SK-N-SH treated with all-trans-retinoic acid at 6 μM for 48 hours (cell line): Measurements from ENCODE around the gene TCF12.

ENCODE experiments used
- ATAC-seq: fragments of 200-7000 bp; cut with Tn5 transposase; 3 replicates; pipeline ENCODE4 v1.9.1; 2020; ENCODE audit warnings: mild to moderate bottlenecking, moderate library complexity
- ARNTL ChIP-seq: fragments of 450-650 bp; formaldehyde crosslinking; IDR thresholded peaks from 2 replicates; pipeline ENCODE4 v1.5.0; 2020; ENCODE audit warnings: low read depth, mild to moderate bottlenecking, moderate library complexity, borderline replicate concordance
- BACH2 ChIP-seq: fragments of 250-450 bp; sonication (Bioruptor Pico); IDR thresholded peaks from 2 replicates; pipeline ENCODE4 v1.9.0; 2021; ENCODE audit warnings: mild to moderate bottlenecking, borderline replicate concordance
- CSDC2 ChIP-seq: fragments of 250-450 bp; sonication (Bioruptor Pico); IDR thresholded peaks from 2 replicates; pipeline ENCODE4 v1.5.0; 2020; ENCODE audit warnings: mild to moderate bottlenecking, moderate library complexity
- CSRNP3 ChIP-seq: fragments of 250-450 bp; sonication (Bioruptor Pico); IDR thresholded peaks from 2 replicates; pipeline ENCODE4 v1.5.1; 2021; ENCODE audit warnings: mild to moderate bottlenecking, moderate library complexity
- ESRRG ChIP-seq: fragments of 250-450 bp; sonication (Bioruptor Pico); IDR thresholded peaks from 2 replicates; pipeline ENCODE4 v1.6.1; 2021; ENCODE audit warnings: mild to moderate bottlenecking
- GLIS3 ChIP-seq: fragments of 250-450 bp; sonication (Bioruptor Pico); IDR thresholded peaks from 2 replicates; pipeline ENCODE4 v1.5.0; 2020; ENCODE audit warnings: mild to moderate bottlenecking, moderate library complexity
- OSR1 ChIP-seq: fragments of 250-450 bp; sonication (Bioruptor Pico); IDR thresholded peaks from 2 replicates; pipeline ENCODE4 v1.8.0; 2022; ENCODE audit warnings: moderate library complexity, mild to moderate bottlenecking, inconsistent platforms
- PATZ1 ChIP-seq: fragments of 250-450 bp; sonication (Bioruptor Pico); IDR thresholded peaks from 2 replicates; pipeline ENCODE4 v1.8.0; 2020; ENCODE audit warnings: mild to moderate bottlenecking, moderate library complexity, borderline replicate concordance
- PPARA ChIP-seq: fragments of 250-450 bp; sonication (Bioruptor Pico); IDR thresholded peaks from 2 replicates; pipeline ENCODE4 v1.5.0; 2020; ENCODE audit warnings: mild to moderate bottlenecking, borderline replicate concordance
- RARB ChIP-seq: fragments of 250-450 bp; sonication (Bioruptor Pico); IDR thresholded peaks from 2 replicates; pipeline ENCODE4 v1.8.0; 2021; ENCODE audit warnings: mild to moderate bottlenecking, moderate library complexity
- SNAI2 ChIP-seq: fragments of 250-450 bp; sonication (Bioruptor Pico); IDR thresholded peaks from 2 replicates; pipeline ENCODE4 v1.5.0; 2020; ENCODE audit warnings: mild to moderate bottlenecking, moderate library complexity
- TCF4 ChIP-seq: fragments of 250-450 bp; sonication (Bioruptor Pico); IDR thresholded peaks from 2 replicates; pipeline ENCODE4 v1.8.0; 2021; ENCODE audit warnings: mild to moderate bottlenecking, moderate library complexity, borderline replicate concordance
- TOX ChIP-seq: fragments of 250-450 bp; sonication (Bioruptor Pico); IDR thresholded peaks from 2 replicates; pipeline ENCODE4 v1.8.0; 2021; ENCODE audit warnings: mild to moderate bottlenecking, moderate library complexity, borderline replicate concordance
- ZFP3 ChIP-seq: fragments of 250-450 bp; sonication (Bioruptor Pico); IDR thresholded peaks from 2 replicates; pipeline ENCODE4 v1.5.0; 2020; ENCODE audit warnings: mild to moderate bottlenecking, moderate library complexity
- ZFP30 ChIP-seq: fragments of 450-650 bp; formaldehyde crosslinking; IDR thresholded peaks from 2 replicates; pipeline ENCODE4 v1.5.0; 2022; ENCODE audit warnings: mild to moderate bottlenecking, moderate library complexity
- ZNF565 ChIP-seq: fragments of 450-650 bp; formaldehyde crosslinking; conservative IDR thresholded peaks from 2 replicates; pipeline ENCODE4 v1.5.0; 2020; ENCODE audit warnings: low read depth, mild to moderate bottlenecking, moderate library complexity
- ZNF70 ChIP-seq: fragments of 450-650 bp; formaldehyde crosslinking; IDR thresholded peaks from 2 replicates; pipeline ENCODE4 v1.5.0; 2020; ENCODE audit warnings: mild to moderate bottlenecking, moderate library complexity
- ZNF8 ChIP-seq: fragments of 450-650 bp; formaldehyde crosslinking; IDR thresholded peaks from 2 replicates; pipeline ENCODE4 v1.5.0; 2020; ENCODE audit warnings: mild to moderate bottlenecking, moderate library complexity
- TF ChIP-seq, protein P1 (sequence below): fragments of 250-450 bp; sonication (Bioruptor Pico); IDR thresholded peaks from 2 replicates; pipeline ENCODE4 v1.8.0; 2021; ENCODE audit warnings: low read depth, mild to moderate bottlenecking, moderate library complexity, borderline replicate concordance
- TF ChIP-seq, protein P2 (sequence below): fragments of 250-450 bp; sonication (Bioruptor Pico); IDR thresholded peaks from 2 replicates; pipeline ENCODE4 v1.5.0; 2020; ENCODE audit warnings: mild to moderate bottlenecking, moderate library complexity

Gene TCF12

DNA sequence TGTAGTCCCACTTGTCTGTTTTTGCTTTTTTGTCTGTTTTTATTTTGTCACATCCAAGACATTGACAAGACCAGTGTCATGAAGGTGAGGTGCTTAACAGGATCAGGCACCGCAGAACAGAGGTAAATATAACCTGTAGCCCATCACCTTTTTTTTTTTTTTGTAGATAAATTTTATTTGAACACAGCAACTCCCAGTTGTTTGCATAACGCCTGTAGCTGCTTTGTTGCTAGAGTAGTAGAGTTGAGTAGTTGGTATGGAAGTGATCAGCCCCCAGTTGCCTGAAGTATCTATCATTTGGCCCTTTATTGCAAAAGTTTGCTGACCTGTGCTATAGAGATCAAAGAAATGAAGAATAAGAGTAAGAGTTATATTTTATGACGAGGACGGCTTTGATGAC lies 135.0 kb downstream of the TCF12 start:
- ATAC-seq: no peak
- TF ChIP-seq ESRRG (CRISPR knock-in tag) (no peak), ZFP30 (CRISPR knock-in tag) (no peak), ZNF565 (no peak), PATZ1 (CRISPR knock-in tag) (no peak), CSDC2 (CRISPR knock-in tag) (no peak), PPARA (no peak), CSRNP3 (CRISPR knock-in tag) (no peak), ARNTL (CRISPR knock-in tag) (no peak), TOX (CRISPR knock-in tag) (no peak), GLIS3 (no peak), BACH2 (CRISPR knock-in tag) (no peak), RARB (CRISPR knock-in tag) (no peak), TCF4 (CRISPR knock-in tag) (no peak), ZNF70 (CRISPR knock-in tag) (no peak), ZFP3 (CRISPR knock-in tag) (no peak), SNAI2 (CRISPR knock-in tag) (no peak)
- TF ChIP-seq, protein P1, sequence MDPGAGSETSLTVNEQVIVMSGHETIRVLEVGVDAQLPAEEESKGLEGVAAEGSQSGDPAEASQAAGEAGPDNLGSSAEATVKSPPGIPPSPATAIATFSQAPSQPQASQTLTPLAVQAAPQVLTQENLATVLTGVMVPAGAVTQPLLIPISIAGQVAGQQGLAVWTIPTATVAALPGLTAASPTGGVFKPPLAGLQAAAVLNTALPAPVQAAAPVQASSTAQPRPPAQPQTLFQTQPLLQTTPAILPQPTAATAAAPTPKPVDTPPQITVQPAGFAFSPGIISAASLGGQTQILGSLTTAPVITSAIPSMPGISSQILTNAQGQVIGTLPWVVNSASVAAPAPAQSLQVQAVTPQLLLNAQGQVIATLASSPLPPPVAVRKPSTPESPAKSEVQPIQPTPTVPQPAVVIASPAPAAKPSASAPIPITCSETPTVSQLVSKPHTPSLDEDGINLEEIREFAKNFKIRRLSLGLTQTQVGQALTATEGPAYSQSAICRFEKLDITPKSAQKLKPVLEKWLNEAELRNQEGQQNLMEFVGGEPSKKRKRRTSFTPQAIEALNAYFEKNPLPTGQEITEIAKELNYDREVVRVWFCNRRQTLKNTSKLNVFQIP (CRISPR knock-in tag): no peak
- TF ChIP-seq, protein P2, sequence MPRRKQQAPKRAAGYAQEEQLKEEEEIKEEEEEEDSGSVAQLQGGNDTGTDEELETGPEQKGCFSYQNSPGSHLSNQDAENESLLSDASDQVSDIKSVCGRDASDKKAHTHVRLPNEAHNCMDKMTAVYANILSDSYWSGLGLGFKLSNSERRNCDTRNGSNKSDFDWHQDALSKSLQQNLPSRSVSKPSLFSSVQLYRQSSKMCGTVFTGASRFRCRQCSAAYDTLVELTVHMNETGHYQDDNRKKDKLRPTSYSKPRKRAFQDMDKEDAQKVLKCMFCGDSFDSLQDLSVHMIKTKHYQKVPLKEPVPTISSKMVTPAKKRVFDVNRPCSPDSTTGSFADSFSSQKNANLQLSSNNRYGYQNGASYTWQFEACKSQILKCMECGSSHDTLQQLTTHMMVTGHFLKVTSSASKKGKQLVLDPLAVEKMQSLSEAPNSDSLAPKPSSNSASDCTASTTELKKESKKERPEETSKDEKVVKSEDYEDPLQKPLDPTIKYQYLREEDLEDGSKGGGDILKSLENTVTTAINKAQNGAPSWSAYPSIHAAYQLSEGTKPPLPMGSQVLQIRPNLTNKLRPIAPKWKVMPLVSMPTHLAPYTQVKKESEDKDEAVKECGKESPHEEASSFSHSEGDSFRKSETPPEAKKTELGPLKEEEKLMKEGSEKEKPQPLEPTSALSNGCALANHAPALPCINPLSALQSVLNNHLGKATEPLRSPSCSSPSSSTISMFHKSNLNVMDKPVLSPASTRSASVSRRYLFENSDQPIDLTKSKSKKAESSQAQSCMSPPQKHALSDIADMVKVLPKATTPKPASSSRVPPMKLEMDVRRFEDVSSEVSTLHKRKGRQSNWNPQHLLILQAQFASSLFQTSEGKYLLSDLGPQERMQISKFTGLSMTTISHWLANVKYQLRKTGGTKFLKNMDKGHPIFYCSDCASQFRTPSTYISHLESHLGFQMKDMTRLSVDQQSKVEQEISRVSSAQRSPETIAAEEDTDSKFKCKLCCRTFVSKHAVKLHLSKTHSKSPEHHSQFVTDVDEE (CRISPR knock-in tag): no peak

- TF ChIP-seq, protein P1 (CRISPR knock-in tag): no peak
- no peak for TF ChIP-seq ZNF565
- TF ChIP-seq OSR1 (CRISPR knock-in tag): no peak
- TF ChIP-seq PATZ1 (CRISPR knock-in tag): no peak
- TF ChIP-seq PPARA: no peak
- TF ChIP-seq ZNF8 (CRISPR knock-in tag): no peak
- no peak for TF ChIP-seq ZFP30 (CRISPR knock-in tag)
- TF ChIP-seq BACH2 (CRISPR knock-in tag): no peak
- no peak for TF ChIP-seq ZFP3 (CRISPR knock-in tag)
- no peak for ATAC-seq
These were observed 135.8 kb downstream of the TCF12 start for GRCh38 chr15:57054204-57054750.
